WI38 (cell line): ENCODE data around the gene KCNC1.

Source experiments
- H3K4me3 ChIP-seq: 2 replicates; pipeline ENCODE4 v1.5.1; 2011; ENCODE audit warnings: low read depth, mild to moderate bottlenecking, control low read depth, low read length
- TF ChIP-seq, protein P1 (sequence below): IDR thresholded peaks from 2 replicates; pipeline ENCODE4 v1.5.1; 2012; ENCODE audit warnings: low read depth, mild to moderate bottlenecking, control low read depth, low read length

Gene KCNC1

GRCh38 chr11:17750801-17751165 is 16.2 kb downstream of the KCNC1 start:
- TF ChIP-seq, protein P1, sequence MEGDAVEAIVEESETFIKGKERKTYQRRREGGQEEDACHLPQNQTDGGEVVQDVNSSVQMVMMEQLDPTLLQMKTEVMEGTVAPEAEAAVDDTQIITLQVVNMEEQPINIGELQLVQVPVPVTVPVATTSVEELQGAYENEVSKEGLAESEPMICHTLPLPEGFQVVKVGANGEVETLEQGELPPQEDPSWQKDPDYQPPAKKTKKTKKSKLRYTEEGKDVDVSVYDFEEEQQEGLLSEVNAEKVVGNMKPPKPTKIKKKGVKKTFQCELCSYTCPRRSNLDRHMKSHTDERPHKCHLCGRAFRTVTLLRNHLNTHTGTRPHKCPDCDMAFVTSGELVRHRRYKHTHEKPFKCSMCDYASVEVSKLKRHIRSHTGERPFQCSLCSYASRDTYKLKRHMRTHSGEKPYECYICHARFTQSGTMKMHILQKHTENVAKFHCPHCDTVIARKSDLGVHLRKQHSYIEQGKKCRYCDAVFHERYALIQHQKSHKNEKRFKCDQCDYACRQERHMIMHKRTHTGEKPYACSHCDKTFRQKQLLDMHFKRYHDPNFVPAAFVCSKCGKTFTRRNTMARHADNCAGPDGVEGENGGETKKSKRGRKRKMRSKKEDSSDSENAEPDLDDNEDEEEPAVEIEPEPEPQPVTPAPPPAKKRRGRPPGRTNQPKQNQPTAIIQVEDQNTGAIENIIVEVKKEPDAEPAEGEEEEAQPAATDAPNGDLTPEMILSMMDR, result no peak
- no peak overlapping the region for H3K4me3 ChIP-seq

- TF ChIP-seq, protein P1, result no peak
- no peak overlapping the region for H3K4me3 ChIP-seq
Observed at GRCh38 chr11:17751558-17751957, 17.0 kb downstream of the KCNC1 start.

DNA sequence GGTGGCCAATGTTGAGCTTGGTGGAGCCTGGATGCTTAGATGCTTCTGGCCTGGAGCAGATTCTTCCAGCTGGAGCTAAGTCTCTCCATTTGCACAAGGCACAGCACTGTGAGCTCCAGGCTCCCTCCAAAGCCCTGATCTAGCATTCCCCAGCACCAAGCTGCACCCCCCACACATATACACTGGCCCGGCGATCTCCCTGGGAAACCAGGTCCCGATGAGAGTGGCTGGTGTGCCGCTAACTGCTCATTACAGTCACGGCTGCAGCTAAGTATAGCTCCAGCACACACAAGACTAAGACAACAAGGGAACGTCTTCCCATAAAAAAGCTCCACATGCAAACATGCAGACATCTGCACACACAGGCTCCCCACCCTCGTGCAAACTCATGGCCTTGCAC is 17.6 kb downstream of the KCNC1 start:
- H3K4me3 ChIP-seq, result no peak overlapping the region
- TF ChIP-seq, protein P1, result no peak

- H3K4me3 ChIP-seq, result no peak overlapping the region
- TF ChIP-seq, protein P1, result no peak
Observed at GRCh38 chr11:17753153-17753552, 18.6 kb downstream of the KCNC1 start.

- TF ChIP-seq, protein P1, result no peak
- no peak overlapping the region for H3K4me3 ChIP-seq
Observed at GRCh38 chr11:17753641-17754040, 19.1 kb downstream of the KCNC1 start.

- H3K4me3 ChIP-seq, result no peak overlapping the region
- TF ChIP-seq, protein P1, result no peak
Observed at GRCh38 chr11:17755891-17756290, 21.3 kb downstream of the KCNC1 start.

DNA sequence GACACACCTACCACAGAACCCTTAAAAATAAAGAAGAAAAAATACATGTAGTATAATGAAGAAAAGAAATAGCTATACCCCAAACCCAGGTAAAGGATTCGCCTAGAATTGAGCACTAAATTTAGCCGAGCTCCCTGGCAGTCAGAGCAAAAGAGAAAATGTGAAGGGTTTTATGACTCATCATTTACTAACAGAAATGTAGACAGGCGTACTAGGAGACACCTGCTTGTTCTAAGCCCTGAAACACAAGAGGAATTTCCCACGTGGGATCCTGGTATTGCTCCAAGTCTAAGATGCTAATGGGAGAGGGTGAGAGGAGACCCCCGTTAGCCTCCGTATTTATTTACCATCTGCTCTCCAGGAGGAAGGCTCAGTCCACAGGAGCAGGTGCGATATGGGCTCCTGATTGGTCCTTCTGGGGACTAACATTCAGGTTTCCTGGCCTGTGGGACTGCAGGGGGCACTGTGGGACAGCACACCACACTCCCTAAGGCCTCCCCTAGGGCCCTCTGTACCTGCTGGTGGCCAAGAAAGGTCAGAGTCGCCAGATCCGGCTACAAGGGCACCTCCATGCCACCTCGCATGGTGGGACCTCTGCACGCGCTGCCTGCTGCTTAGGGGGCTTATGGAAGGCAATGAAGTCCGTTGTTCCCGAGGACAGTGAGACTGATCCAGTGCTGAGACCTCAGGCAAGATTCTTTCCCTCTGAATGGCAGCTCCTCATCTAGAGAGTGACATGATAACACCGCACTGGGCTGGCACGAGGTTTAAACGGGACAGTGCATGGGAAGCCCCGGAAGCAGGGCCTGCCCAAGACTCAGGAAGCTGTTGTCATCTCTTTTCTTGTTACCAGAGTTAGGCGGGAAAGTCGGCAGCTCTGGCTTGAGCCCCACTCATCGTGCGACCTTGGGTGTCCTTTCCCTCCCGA is 25.8 kb downstream of the KCNC1 start:
- no peak overlapping the region for H3K4me3 ChIP-seq
- TF ChIP-seq, protein P1, result peak; percentile 56
